Amniotic epithelial cell (primary cell): ENCODE data around the gene ZNF83.
"Not testable (repeated sequence)": the region's sequence is repeated elsewhere in the genome, so short reads cannot be mapped to it uniquely, and the experiment has no call there.

Experiments
- DNase-seq: peaks from one replicate; pipeline ENCODE4 v3.0.0-alpha.2; 2010; ENCODE audit warnings: low read depth

The ZNF83 gene

DNA sequence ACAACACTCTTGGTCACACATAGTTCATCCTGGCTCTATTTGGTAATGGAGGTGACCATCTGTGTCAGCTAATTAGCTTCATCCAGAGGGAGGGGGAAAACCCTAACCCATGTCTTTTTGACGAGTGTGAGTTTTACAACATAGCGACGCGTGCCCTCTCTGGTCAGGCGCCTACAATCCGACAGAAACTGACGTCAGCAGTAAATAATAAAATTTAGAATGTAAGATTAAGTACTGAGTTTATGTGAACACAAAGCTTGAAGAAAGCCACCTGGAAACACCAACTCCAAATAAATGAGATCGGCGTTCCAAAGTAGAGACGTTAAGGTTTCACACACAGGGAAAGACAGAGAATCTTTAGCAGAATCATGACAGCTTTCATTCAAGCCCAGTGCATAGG, 1.8 kb upstream of the ZNF83 start:
- DNase-seq, result no peak

DNA sequence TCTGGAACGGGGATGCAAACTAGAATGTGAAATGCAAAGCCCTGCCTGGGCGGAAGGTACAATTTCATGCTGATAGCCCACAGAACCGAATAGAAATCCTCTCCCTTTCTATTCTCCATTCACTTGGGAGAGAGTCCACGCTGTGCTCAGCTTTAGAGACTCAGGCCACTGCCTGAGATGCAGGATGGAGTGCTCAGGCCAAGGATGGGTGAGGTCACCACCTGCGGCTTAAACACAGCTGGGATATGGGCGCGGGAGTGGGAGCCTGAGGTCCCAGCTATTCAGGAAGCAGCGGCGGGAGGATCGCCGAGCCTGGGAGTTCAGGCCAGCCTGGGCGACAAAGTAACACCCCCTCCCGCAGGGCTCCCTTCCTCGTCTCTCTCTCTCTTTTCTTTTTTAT, 446 bp upstream of the ZNF83 start:
- DNase-seq, result peak; percentile 49

DNA sequence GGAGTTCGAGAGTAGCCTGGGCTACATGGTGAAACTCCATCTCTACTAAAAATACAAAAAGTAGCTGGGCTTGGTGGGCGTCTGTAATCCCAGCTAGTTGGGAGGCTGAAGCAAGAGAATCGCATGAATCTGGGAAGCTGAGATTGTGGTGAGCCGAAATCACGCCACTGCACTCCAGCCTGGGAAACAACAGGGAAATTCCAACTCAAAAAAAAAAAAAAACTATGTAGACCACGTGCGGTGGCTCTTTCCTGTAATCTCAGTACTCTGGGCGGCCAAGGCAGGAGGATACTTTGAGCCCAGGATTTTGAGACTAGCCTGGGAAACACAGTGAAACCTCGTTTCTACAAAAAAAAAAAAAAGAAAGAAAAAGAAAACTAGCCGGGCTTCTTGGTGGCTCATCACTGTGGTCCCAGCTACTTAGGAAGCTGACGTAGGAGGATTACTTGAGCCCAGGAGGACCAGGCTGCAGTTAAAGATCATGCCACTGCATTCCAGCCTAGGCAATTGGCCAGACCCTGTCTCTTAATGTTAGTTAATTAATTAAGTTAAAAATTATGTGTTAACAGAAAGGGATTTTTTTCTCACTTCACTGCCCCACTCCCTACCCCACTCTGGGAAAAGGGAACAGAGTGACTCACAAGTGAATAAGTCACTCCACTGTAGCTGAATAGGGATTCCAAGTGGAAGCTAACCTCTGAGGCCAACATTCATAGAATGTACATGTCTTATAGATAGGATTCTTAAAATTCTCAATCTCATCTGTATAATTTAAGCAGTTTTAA, 2.2 kb downstream of the ZNF83 start:
- peak; percentile 20 for DNase-seq

DNA sequence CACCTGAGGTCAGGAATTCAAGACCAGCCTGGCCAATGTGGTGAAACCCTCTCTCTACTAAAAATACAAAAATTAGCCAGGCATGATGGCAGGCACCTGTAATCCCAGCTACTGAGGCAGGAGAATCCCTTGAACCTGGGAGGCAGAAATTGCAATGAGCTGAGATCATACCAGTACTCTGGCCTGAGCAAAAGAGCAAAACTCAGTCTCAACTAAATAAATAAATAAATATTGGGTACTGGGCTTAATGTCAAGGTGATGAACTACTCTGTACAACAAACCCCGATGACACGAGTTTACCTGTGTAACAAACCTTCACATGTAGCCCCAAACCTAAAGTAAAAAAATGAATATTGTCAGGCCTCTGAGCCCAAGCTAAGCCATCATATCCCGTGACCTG, 10.7 kb downstream of the ZNF83 start:
- not testable (repeated sequence) for DNase-seq

DNA sequence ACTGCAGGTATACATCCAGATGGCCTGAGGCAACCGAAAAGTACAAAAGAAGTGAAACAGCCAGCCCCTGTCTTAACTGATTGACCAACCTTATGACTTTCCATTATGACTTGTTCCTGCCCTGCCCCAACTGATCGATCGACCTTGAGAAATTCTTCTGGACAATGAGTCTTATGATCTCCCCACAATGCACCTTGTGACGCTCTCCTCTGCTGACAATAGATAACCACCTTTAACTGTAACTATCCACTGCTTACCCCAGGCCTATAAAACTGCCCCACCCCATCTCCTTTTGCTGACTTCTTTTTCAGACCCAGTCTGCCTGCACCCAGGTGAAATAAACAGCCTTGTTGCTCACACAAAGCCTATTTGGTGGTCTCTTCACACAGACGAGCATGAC, 11.2 kb downstream of the ZNF83 start:
- no peak for DNase-seq

DNA sequence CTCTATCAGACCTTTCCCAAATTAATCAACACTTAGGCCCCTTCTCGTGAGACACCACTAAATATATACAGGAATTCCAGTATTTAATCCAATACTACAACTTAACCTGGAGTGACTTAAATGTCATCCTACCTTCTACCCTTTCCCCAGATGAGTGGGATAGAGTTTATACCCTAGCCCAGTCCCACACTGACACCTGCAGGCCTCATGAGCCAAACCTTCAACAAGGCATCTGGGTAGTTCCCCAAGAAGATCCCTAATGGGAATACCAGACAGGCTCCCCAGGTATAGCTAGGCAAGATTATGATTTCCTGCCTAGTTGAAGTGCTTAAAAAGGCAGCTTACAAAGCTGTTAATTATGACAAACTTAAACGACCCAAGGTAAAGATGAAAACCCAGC, 15.9 kb downstream of the ZNF83 start:
- DNase-seq, result no peak

DNA sequence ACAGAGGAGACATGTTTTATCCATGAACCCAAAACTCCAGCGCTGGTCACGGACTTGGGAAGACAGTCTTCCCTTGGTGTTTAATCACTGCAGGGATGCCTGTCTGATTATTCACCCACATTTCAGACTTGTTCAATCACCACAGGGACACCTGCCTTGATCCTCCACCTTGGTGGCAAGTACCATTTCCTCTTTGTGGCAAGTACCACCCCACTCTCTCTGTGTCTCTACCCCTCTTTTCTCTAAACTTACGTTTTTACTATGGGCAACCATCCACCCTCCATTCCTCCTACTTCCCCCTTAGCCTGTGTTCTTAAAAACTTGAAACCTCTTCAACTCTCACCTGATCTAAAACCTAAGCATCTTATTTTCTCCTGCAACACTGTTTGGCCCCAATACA, 16.8 kb downstream of the ZNF83 start:
- DNase-seq, result no peak

DNA sequence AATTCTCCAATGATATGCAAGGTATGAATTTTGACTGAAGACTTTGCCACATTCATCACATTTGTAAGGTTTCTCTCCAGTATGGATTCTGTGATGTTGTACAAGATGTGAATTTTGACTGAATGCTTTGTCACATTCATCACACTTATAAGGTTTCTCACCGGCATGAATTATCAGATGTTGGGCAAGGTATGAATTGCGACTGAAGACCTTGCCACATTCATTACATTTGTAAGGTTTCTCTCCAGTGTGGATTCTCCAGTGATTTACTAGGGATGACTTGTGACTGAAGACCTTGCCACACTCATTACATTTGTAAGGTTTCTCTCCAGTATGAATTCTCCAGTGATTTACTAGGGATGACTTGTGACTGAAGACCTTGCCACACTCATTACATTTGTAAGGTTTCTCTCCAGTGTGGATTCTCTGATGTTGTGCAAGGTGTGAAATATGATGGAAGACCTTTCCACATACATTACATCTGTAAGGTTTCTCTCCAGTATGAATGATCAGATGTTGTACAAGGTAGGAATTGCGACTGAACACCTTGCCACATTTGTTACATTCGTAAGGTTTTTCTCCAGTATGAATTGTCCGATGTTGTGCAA, 24.8 kb downstream of the ZNF83 start:
- DNase-seq, result no peak

DNA sequence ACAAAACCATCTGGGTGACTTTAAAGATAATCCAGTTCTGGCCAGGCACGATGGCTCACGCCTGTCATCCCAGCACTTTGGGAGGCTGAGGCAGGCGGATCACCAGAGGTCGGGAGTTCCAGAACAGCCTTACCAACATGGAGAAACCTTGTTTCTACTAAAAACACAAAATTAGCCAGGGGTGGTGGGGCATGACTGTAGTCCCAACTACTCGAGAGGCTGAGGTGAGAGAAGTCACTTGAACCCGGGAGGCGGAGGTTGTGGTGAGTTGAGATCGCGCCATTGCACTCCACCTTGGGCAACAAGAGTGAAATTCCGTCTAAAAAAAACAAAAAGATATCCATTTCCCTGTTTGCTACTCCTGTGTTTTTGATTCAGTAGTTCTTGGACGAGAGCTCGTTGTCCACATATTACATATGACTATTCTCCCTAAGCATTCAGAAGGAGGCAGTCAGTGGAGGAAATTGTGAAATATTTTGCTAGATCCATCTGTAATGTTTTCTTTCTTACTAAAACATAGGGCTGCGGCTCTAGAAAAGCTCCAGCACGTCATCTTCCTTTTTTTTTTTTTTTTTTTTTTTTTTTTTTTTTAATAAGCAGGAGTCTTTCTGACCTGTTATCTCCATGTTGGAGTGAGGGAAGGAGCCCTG, 34.5 kb downstream of the ZNF83 start:
- DNase-seq, result peak; percentile 68

DNA sequence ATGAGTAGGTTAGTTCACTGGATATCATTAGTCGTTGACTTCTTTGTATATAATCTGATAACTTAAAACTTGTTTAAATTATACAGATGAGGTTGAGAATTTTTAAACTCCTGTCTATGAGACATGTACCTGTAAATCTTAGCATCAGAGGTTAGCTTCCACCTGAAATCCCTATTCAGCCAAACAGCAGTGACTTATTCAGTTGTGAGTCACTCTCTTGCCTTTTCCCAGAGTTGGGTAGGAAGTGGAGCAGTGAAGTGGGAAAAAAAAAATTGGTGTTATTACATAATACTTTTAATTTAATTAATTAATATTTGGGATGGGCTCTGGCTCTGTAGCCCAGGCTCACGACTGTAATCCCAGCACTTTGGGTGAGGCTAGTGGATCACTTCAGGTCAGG, 35.2 kb downstream of the ZNF83 start:
- no peak for DNase-seq

DNA sequence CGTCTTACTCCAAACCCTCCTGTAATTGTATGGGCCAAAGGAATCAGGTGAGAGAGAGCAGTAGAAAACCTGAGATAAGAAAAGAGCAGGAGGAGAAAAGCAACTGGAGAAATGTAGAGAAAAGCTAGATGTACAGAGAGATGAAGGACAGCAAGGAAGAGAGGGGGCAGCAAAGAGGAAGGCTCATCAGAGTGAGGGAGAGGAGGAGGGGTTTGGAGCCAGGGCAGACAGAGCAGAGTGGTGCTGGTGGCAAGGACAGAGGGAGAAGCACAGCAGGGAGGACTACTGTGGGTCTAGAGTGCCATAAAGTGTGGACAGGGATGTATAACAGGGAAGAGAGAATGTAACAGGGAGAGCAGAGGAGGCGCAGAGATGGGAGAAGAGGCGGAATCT, 36.2 kb downstream of the ZNF83 start:
- not testable (repeated sequence) for DNase-seq

DNA sequence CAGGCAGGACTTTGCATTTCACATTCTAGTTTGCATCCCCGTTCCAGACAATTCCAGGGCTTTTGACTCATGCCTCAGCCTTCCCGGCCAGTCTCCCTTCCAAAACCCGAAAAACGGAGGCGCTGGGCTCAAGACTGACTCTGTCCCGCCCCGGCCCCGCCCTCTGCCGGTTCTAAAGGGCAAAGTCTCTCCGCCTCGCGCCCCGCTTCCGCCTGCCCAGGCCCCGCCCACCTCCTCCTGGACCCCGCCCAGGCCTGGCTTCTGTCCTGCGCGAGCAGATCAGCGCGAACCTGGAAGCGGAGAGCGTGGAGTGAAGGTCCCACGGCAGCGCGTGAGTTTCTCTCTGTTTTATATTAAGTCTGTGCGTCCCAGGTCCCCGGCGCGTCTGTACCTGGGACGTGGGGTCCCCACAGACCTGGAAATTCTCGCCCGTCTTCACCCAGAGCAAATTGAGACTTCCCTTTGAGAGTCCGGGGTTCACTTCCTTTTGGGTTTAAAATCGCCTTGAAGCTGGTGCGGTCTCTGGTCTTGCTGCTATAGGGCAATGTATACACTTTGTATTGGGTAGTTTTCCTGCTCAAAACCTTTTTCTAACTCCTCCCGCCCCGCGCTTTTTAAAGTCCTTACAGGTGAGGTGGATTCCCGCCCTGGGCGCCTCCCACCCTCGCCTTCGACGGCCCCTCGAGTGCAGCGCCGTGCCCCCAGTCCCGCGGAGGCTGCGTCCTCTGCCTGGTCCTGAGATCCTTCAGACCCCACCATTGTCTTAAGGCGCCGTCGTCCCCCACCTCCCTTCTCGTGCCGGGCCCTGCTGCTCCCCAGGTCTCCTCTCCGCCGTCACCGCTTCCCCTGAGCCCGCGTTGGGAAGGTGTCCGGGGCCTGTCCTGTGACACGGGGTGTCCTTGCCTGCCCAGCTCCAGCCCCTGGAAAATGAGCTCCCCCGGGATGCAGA, 36.9 kb downstream of the ZNF83 start:
- DNase-seq, result peak; percentile 81

DNA sequence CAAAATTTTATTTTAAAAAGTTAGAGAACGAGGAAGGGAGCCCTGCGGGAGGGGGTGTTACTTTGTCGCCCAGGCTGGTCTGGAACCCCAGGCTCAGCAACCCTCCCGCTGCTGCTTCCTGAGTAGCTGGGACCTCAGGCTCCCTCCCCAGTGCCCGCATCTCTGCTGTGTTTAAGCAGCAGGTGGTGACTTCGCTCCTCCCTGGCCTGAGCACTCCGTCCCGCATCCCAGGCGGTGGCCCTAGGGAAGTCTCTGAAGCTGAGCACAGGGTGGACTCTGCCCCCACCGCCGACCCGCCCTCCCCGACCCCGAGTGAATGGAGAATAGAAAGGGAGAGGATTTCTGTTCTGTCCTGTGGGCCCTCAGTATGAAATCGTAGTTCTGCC, 37.5 kb downstream of the ZNF83 start:
- DNase-seq, result no peak

DNA sequence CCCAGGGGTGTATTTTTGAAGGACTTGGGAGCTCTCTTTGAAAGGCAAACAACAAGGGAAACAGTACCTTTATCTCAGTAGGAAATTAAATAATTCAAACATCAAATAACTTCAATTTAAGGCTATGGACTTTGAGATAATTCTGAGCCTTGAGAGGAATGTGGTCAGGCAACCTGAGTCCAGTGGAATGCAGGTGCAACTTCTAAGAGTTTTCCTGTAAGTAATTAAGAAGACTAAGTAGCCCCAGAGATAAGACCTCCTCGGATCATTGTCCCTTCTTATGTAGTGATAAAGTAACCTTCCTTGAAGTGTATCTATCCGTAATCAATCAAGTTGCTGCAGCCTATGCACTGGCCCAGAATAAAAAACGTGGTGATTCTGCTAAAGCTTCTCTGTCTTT, 38.9 kb downstream of the ZNF83 start:
- DNase-seq, result no peak

DNA sequence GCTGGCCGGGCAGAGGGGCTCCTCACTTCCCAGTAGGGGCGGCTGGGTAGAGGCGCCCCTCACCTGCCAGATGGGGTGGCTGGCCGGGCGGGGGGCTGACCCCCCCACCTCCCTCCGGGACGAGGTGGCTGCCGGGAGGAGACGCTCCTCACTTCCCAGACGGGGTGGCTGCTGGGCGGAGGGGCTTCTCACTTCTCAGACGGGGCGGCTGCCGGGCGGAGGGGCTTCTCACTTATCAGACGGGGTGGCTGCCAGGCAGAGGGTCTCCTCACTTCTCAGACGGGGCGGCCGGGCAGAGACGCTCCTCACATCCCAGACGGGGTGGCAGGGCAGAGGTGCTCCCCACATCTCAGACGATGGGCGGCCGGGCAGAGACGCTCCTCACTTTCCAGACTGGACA, 44.7 kb downstream of the ZNF83 start:
- DNase-seq, result not testable (repeated sequence)

DNA sequence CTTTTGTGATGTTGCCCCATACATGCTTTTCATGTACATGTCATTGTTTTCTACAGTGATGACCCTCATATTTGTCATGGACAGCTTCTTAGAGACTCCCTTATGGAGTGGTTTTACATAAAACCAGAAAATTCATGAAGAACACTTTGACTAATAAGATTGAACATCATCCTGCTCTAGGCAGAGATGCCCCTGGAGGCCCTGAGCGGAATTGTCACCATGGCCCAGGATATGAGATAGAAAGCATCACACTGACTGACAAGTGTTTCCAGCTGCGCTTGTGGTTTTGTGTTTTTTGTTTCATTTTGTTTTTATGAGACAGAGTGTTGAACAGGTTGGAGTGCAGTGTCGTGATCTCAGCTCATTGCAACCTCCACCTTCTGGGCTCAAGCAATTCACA, 45.9 kb downstream of the ZNF83 start:
- DNase-seq, result no peak

DNA sequence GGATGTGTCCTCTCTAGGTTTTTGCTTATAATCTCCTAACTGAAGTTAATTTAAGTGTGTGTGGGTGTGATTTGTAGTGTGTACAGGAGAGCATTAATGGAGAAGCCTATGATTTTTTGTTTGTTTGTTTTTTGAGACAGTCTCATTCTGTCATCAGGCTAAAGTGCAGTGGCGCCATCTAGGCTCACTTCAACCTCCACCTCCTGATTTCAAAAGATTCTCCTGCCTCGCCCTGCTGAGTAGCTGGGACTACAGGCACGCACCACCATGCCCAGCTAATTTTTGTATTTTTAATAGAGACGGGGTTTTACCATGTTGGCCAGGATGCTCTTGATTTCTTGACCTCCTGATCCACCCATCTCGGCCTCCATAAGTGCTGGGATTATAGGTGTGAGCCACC, 47.4 kb downstream of the ZNF83 start:
- no peak for DNase-seq

DNA sequence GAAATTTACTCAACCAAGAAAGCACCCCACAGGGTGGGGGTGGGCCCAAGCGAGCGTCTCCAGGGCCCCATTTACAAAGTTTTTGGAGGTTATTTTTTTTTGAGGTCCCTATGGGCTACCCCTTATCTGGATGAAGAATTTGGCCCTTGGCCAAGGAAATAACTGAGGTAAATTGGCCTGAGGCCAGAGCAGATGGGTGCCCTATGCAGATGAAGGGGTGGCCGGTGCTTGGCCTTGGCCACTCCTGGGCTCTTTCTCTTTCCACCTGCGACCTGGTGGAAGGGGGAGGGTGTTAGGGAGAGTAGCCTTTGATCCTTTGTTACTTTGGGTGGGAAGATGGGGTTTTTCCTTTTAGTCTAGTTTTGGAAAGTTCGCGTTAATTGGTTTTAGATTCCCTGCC, 52.6 kb downstream of the ZNF83 start:
- no peak for DNase-seq

DNA sequence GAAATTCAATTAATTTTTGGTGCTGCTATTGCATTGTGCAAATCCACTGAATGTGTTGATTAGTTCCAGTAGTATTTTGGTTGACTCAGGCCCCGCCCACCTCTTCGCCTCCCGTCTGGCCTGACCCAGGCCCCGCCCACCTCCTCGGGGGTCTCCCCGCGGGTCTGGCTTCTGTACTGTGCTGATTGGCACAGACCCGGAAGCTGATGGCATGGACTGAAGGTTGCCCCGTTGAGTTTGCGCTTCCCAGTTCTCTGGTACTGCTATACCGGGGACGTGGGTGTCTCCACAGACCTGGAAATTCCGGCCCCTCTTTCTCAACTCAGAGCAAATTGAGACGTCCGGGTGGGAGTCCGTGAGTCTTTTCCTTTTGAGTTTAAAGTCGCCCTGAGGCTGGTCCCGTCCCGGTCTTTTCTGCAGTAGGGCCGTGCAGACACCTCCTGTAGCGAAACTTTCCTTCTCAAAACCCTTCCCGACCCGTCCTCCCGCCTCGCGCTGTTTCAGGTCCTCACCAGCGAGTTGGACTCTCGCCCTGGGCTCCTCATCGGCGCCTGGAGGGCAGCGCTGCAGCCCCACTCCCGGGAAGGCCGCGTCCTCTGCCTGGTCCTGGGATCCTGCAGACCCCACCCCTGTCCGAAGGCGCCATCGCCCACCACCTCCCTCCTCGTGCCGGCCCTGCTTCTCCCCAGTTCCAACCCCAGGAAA, 53.3 kb downstream of the ZNF83 start:
- DNase-seq, result no peak

DNA sequence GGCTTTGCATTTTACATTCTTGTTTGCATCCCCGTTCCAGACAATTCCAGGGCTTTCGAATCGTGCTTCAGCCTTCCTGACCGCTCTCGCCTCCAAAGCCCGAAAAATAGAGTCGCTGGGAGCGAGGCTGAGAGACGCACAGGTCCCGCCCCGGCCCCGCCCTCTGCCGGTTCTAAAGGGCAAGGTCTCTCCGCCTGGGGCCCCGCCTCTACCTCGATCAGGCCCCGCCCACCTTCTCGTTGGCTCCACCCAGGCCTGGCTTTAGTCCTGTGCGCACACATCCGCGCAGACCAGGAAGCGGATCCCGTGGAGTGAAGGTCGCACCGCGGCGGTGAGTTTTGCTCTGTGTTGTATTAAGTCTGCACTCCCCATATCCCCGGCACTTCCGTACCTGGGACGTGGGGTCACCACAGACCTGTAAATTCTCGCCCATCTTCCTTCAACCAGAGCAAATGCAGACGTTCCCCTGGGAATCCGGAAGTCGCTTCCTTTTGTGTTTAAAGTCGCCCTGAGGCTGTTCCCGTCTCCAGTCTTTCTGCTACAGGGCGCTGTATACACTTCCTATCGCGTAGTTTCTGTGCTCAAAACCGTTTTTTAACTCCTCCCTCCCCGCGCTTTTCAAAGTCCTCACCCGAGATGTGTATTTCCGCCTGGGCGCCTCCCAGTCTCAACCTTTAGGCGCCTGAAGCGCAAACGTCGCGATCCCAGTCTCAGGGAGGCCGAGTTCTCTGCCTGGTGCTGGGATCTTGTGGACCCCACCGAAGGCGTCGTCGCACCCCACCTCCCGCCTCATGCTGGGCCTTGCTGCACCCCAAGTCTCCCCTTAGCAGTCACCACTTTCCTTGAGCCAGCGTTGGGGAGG, 67.9 kb downstream of the ZNF83 start, which contains the start of gene ZNF701:
Gene ZNF701, plus strand, starts transcription at position 288 of the 862 bp plus-strand sequence. CDS start 3,861 bp downstream, outside the sequence.
- peak; percentile 87 for DNase-seq

DNA sequence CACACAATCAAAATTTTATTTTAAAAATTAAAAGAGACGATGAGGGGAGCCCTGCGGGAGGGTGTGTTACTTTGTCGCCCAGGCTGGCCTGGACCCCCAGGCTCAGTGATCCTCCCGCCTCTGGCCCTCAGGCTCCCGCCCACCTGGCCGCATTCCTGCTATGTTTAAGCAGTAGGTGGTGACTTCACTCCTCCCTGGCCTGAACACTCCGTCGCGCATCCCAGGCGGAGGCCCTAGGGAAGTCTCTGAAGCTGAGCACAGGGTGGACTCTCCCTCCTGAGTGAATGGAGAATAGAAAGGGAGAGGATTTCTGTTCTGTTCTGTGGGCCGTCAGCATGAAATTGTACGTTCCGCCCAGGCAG, 68.5 kb downstream of the ZNF83 start:
- DNase-seq, result not testable (repeated sequence)
